ENCODE results near the gene UQCR10.

DNA sequence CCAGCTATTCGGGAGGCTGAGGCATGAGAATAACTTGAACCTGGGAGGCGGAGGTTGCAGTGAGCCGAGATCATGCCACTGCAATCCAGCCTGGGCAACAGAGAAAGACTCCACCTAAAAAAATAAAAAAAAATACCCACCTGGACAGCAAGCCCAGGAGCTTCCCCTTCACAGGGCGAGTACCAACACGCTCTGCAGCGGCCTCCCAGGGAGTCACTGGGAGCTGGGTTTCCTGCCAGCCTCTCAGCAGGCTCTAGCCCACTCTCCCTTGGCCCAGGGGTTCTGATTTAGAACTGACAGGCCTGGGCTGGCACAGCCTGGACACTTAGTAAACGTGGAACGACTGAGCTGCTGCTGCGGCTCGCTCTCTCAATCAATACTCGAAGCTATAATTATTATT, 49.4 kb upstream of the UQCR10 start:
- TF ChIP-seq, protein P1, sequence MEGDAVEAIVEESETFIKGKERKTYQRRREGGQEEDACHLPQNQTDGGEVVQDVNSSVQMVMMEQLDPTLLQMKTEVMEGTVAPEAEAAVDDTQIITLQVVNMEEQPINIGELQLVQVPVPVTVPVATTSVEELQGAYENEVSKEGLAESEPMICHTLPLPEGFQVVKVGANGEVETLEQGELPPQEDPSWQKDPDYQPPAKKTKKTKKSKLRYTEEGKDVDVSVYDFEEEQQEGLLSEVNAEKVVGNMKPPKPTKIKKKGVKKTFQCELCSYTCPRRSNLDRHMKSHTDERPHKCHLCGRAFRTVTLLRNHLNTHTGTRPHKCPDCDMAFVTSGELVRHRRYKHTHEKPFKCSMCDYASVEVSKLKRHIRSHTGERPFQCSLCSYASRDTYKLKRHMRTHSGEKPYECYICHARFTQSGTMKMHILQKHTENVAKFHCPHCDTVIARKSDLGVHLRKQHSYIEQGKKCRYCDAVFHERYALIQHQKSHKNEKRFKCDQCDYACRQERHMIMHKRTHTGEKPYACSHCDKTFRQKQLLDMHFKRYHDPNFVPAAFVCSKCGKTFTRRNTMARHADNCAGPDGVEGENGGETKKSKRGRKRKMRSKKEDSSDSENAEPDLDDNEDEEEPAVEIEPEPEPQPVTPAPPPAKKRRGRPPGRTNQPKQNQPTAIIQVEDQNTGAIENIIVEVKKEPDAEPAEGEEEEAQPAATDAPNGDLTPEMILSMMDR (IDR thresholded peaks at IDR 0.05; ENCODE audit: low read depth, low read length), result no peak
- TF ChIP-seq EZH2phosphoT487 (IDR thresholded peaks at IDR 0.05; ENCODE audit: low read depth), result no peak
